ENCODE data around the gene MOG.

Gene MOG
- 0 reads per million in 9 experiments for total RNA-seq

DNA sequence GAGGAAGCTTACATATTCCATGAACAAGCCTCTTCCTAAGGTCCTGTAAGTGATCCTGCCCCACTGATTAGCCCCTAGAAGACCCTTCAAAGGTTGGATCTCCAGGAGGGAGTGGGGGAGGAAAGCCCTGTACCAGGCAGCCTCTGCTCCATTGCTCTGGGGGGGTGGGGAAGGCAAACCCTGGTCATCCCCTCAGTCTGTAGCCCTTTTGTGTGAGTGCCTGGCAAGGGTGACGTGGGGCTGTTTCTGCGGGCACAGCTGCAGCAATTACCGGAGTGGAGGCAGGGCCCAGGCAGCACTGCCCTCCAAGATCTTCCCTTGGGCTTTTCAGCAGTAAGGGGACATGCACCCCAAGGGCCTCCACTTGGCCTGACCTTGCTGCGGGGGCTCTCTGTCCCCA lies at the start of gene MOG:
MOG (plus strand) TSS at position 295 of the 400 bp plus-strand sequence. CDS start 118 bp downstream, outside the sequence.
- DNase-seq (no peak), ATAC-seq (replicated peaks) (no peak)
- Mint-ChIP-seq H3K27ac (no peak within 1 kb of the TSS), H3K4me1 (ENCODE audit: low read depth in 2 of 2) (peaks cover under 1% of the 10 kb centered on the region in 2 donors), H3K27me3 (peaks cover 52 to 75% of the 10 kb centered on the region in 2 donors), H3K36me3 (ENCODE audit: insufficient read depth) (no peaks in the 10 kb centered on the region), H3K4me3 (no peak within 1 kb of the TSS), H3K9me3 (no peaks in the 10 kb centered on the region)

- no peaks in the 10 kb centered on the region for H3K9me3 Mint-ChIP-seq
Measured at GRCh38 chr6:29608131-29608530, 48.8 kb upstream of the MOG start.

DNA sequence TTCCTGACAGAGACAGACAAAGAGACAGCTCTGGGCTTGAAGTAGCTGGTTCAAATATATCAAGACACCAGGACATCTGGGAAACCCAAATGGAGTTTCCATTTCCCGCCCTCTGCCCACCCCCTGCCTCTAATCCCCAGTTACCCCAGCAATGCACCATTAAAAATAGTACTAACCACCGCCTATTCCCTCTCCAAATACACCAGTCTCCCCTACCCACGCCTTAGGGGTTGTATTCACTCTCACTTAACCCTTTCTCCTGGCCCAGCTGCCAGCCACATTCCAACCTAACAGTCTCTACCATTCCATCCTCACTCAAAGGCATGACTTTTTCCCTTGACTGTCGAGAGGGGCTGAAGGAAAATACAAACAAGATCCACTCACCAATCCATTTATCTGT lies 46.4 kb upstream of the MOG start:
- Mint-ChIP-seq H3K27me3 (peaks cover 0 to 6% of the 10 kb centered on the region in 2 donors), H3K9me3 (no peaks in the 10 kb centered on the region), H3K27ac (no peak overlapping the region), H3K36me3 (ENCODE audit: insufficient read depth) (no peaks in the 10 kb centered on the region), H3K4me1 (ENCODE audit: low read depth in 2 of 2) (peaks cover 0 to 2% of the 10 kb centered on the region in 2 donors), H3K4me3 (no peak overlapping the region)
- DNase-seq, result no peak
- ATAC-seq (replicated peaks), result no peak

More at GRCh38 chr6:29608131-29608530, 48.8 kb upstream of the MOG start:
- Mint-ChIP-seq H3K4me1 (ENCODE audit: low read depth in 2 of 2) (peaks cover 0 to 2% of the 10 kb centered on the region in 2 donors), H3K27me3 (peaks cover 0 to 6% of the 10 kb centered on the region in 2 donors), H3K36me3 (ENCODE audit: insufficient read depth) (no peaks in the 10 kb centered on the region), H3K4me3 (no peak overlapping the region), H3K27ac (no peak overlapping the region)
- ATAC-seq (replicated peaks) (no peak), DNase-seq (no peak)

- Mint-ChIP-seq H3K4me1 (ENCODE audit: low read depth in 2 of 2) (peaks cover 0 to 2% of the 10 kb centered on the region in 2 donors), H3K36me3 (ENCODE audit: insufficient read depth) (no peaks in the 10 kb centered on the region), H3K27me3 (peaks cover 0 to 6% of the 10 kb centered on the region in 2 donors), H3K27ac (no peak overlapping the region), H3K4me3 (no peak overlapping the region), H3K9me3 (no peaks in the 10 kb centered on the region)
- DNase-seq (no peak), ATAC-seq (replicated peaks) (no peak)
Measured at GRCh38 chr6:29611426-29611825, 45.5 kb upstream of the MOG start.

- Mint-ChIP-seq H3K4me1 (ENCODE audit: low read depth in 2 of 2) (no peaks in the 10 kb centered on the region), H3K27me3 (no peaks in the 10 kb centered on the region), H3K36me3 (ENCODE audit: insufficient read depth) (peaks cover 6% of the 10 kb centered on the region), H3K4me3 (no peak overlapping the region), H3K9me3 (no peaks in the 10 kb centered on the region), H3K27ac (no peak overlapping the region)
- DNase-seq (no peak), ATAC-seq (replicated peaks) (no peak)
Measured at GRCh38 chr6:29617782-29618554, 38.9 kb upstream of the MOG start.

- H3K36me3 Mint-ChIP-seq (ENCODE audit: insufficient read depth), result peaks cover 6% of the 10 kb centered on the region
- no peaks in the 10 kb centered on the region for H3K27me3 Mint-ChIP-seq
- H3K9me3 Mint-ChIP-seq, result no peaks in the 10 kb centered on the region
- ATAC-seq (replicated peaks), result no peak
- DNase-seq, result no peak
- H3K27ac Mint-ChIP-seq, result no peak overlapping the region
- no peak overlapping the region for H3K4me3 Mint-ChIP-seq
- no peaks in the 10 kb centered on the region for H3K4me1 Mint-ChIP-seq (ENCODE audit: low read depth in 2 of 2)
Measured at GRCh38 chr6:29619578-29620160, 37.2 kb upstream of the MOG start.

DNA sequence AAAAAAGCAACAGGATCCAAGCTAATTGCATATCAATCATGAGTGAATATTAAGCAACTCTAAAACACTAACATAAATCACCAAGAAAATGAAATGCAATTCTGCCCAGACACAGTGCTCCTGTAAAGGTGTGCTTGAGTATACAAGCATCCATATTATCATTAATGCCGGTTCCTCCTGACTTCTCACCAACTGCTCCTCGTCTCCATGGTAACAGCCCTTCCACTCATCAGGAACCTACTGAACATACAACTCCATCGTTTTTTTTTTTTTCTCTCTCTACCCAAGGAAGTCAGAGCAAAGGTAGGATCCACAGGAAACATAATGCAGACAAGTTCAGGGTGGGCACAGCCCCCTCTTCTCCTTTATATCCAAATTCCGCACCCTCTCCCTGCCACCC lies 36.3 kb upstream of the MOG start:
- ATAC-seq (replicated peaks) (no peak), DNase-seq (no peak)
- no peaks in the 10 kb centered on the region for H3K27me3 Mint-ChIP-seq
- no peak overlapping the region for H3K4me3 Mint-ChIP-seq
- no peaks in the 10 kb centered on the region for H3K9me3 Mint-ChIP-seq
- H3K36me3 Mint-ChIP-seq (ENCODE audit: insufficient read depth), result peaks cover 6% of the 10 kb centered on the region
- H3K27ac Mint-ChIP-seq, result no peak overlapping the region
- H3K4me1 Mint-ChIP-seq (ENCODE audit: low read depth in 2 of 2), result peaks cover 0 to 1% of the 10 kb centered on the region in 2 donors

GRCh38 chr6:29624520-29624961 lies 32.4 kb upstream of the MOG start:
- Mint-ChIP-seq H3K36me3 (ENCODE audit: insufficient read depth) (no peaks in the 10 kb centered on the region), H3K4me1 (ENCODE audit: low read depth in 2 of 2) (peaks cover 9 to 14% of the 10 kb centered on the region in 2 donors), H3K4me3 (no peak overlapping the region), H3K9me3 (no peaks in the 10 kb centered on the region), H3K27me3 (no peaks in the 10 kb centered on the region), H3K27ac (peak overlapping the region in 1 of 2 donors; percentile 9)
- DNase-seq (no peak), ATAC-seq (replicated peaks) (no peak)

GRCh38 chr6:29625337-29625930 lies 31.5 kb upstream of the MOG start:
- no peaks in the 10 kb centered on the region for H3K36me3 Mint-ChIP-seq (ENCODE audit: insufficient read depth)
- H3K27me3 Mint-ChIP-seq, result no peaks in the 10 kb centered on the region
- peak overlapping the region in 1 of 2 donors; percentile 1 for H3K27ac Mint-ChIP-seq
- no peak for ATAC-seq (replicated peaks)
- H3K4me3 Mint-ChIP-seq, result no peak overlapping the region
- H3K9me3 Mint-ChIP-seq, result no peaks in the 10 kb centered on the region
- DNase-seq, result no peak
- peaks cover 10 to 14% of the 10 kb centered on the region in 2 donors for H3K4me1 Mint-ChIP-seq (ENCODE audit: low read depth in 2 of 2)

DNA sequence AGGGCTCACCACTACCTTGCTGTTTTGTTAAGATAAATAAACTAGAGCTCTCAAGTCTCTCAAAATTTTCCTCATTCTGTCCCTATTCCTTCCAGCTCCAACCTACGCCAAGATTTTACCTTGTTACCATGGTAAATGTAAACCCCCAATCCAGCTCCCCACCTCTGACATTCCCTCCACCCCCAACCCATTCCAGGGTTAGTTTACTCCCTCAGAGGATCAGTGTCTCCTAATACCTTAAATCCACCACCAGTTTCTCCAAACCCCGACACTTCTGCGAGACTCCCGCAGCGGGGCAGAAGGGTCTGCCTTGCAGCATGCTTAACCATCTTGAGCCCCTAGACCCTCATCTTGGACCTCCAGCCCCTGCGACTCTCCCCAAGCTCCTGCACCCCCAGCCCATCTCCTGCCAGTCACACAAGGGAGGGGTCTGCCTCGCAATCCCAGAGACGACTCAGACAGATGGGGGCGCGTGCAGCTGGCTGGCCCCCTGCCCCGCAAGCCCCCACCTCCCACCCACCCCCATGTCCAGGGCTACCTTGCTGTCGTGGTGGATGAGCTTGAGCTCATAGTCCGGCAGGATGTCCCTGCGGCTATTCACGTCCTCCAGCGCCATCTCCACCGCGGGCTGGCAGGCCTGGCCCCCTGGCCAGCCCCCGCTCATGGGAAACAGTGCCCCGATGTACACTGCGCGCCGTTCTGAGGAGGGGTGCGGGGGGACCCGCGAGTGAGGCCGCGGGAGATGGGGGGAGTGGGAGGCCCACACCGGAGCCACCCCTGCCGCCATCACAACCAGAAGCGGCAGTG lies 29.7 kb upstream of the MOG start:
- DNase-seq, result no peak
- peak overlapping the region; percentile 87 to 91 for H3K4me3 Mint-ChIP-seq
- no peaks in the 10 kb centered on the region for H3K9me3 Mint-ChIP-seq
- H3K27me3 Mint-ChIP-seq, result peaks cover 8 to 12% of the 10 kb centered on the region in 2 donors
- no peak for ATAC-seq (replicated peaks)
- H3K4me1 Mint-ChIP-seq (ENCODE audit: low read depth in 2 of 2), result peaks cover 19 to 27% of the 10 kb centered on the region in 2 donors
- no peaks in the 10 kb centered on the region for H3K36me3 Mint-ChIP-seq (ENCODE audit: insufficient read depth)
- H3K27ac Mint-ChIP-seq, result peak overlapping the region; percentile 23 to 30

GRCh38 chr6:29627755-29628418 lies 29.0 kb upstream of the MOG start:
- Mint-ChIP-seq H3K36me3 (ENCODE audit: insufficient read depth) (no peaks in the 10 kb centered on the region), H3K27ac (peak overlapping the region; percentile 30 to 39), H3K27me3 (peaks cover 10 to 15% of the 10 kb centered on the region in 2 donors), H3K4me3 (peak overlapping the region; percentile 87 to 91), H3K9me3 (no peaks in the 10 kb centered on the region), H3K4me1 (ENCODE audit: low read depth in 2 of 2) (peaks cover 20 to 28% of the 10 kb centered on the region in 2 donors)
- peak; percentile 11 for ATAC-seq (replicated peaks)
- peak in 1 of 3 experiments; percentile 21 for DNase-seq

DNA sequence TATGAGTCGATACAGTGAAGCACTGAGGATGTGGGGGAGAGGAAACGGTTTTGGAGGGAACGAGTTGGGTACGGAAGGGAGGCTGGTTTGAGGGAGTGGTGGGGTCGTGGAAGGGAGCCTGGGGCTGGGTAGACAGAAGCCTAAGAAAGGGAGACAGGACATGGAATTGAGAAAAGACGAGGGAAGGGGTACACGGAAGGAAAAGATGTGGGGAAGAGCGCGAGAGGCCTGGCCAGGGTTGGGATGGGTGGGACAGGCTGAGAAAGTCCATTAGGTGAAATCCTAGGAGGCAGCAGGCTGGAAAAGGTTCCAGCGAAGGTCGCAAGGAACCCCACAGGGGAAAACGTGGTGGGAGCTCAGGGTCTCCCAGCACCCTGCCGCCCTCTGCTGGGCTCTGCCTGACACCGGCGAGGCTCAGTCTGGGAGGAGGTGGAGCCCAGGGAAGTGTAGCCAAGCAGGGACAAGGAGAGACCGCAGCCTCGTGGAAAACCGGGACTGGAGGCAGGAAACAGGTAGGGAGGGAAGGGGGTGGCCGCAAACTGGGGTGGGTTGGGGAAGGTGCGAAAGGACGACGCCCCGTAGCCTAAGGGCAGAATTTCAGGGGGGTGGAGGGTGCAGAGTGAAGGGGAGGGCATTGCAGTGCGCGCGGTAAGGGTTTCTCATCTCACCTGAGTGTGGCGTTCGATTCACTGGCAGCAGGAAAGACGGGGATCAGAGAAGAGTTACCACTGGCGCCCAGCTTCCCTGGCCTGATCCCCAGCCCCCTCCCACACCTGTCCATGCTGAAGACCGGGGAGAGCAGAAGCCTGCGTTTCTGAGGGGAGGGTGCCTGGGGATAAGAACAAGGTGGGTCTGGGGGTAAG lies 28.2 kb upstream of the MOG start:
- DNase-seq (peak in 2 of 3 experiments; percentile 30 to 37), ATAC-seq (replicated peaks) (peak; percentile 45)
- peaks cover 26 to 34% of the 10 kb centered on the region in 2 donors for H3K4me1 Mint-ChIP-seq (ENCODE audit: low read depth in 2 of 2)
- peak overlapping the region; percentile 30 to 39 for H3K27ac Mint-ChIP-seq
- no peaks in the 10 kb centered on the region for H3K36me3 Mint-ChIP-seq (ENCODE audit: insufficient read depth)
- H3K4me3 Mint-ChIP-seq, result peak overlapping the region; percentile 87 to 91
- H3K9me3 Mint-ChIP-seq, result no peaks in the 10 kb centered on the region
- peaks cover 14 to 15% of the 10 kb centered on the region in 2 donors for H3K27me3 Mint-ChIP-seq

All from effector memory CD8-positive, alpha-beta T cell (primary cell).